Smooth muscle cell (in vitro differentiated cells): ENCODE data around the gene PTPRM. TPM values are rescaled to one million over a fixed set of nuclear protein-coding genes. Genes with fewer than 3 reads are reported as not detected.
A peak's percentile ranks its signal among the peaks of the same experiment; 100 is the strongest.
"Not testable (repeated sequence)": the region's sequence is repeated elsewhere in the genome, so short reads cannot be mapped to it uniquely, and the experiment has no call there.

Experiments
- DNase-seq: peaks from one replicate; lab custom pipeline; 2025; ENCODE audit not compliant: unreplicated experiment; lab: John Stamatoyannopoulos, UW
- H2AFZ ChIP-seq: fragments of 200-600 bp; sonication (generic); 2 replicates; pipeline ENCODE4 v1.6.0; 2016; ENCODE audit warnings: antibody characterized with exemption, low read depth, mild to moderate bottlenecking
- H3F3A ChIP-seq: fragments of 200-600 bp; sonication (generic); 2 replicates; pipeline ENCODE4 v1.6.0; 2017; ENCODE audit warnings: antibody characterized with exemption, low read depth
- H3K27ac ChIP-seq: fragments of 200-600 bp; sonication (generic); 2 replicates; pipeline ENCODE4 v1.5.1; 2016; ENCODE audit warnings: low read depth, mild to moderate bottlenecking
- H3K27me3 ChIP-seq: fragments of 200-600 bp; sonication (generic); 2 replicates; pipeline ENCODE4 v1.6.1; 2016; ENCODE audit warnings: low read depth, mild to moderate bottlenecking
- H3K36me3 ChIP-seq: fragments of 200-600 bp; sonication (generic); 2 replicates; pipeline ENCODE4 v1.5.1; 2016; ENCODE audit warnings: low read depth
- H3K4me1 ChIP-seq: fragments of 200-600 bp; sonication (generic); 2 replicates; pipeline ENCODE4 v1.5.1; 2016; ENCODE audit warnings: low read depth
- H3K4me2 ChIP-seq: fragments of 200-600 bp; sonication (generic); 2 replicates; pipeline ENCODE4 v1.6.0; 2016; ENCODE audit warnings: mild to moderate bottlenecking
- H3K4me3 ChIP-seq: fragments of 200-600 bp; sonication (generic); 2 replicates; pipeline ENCODE4 v1.5.1; 2016; ENCODE audit warnings: mild to moderate bottlenecking
- H3K79me2 ChIP-seq: fragments of 200-600 bp; sonication (generic); 2 replicates; pipeline ENCODE4 v1.6.0; 2016; ENCODE audit warnings: low read depth, mild to moderate bottlenecking
- H3K9ac ChIP-seq: fragments of 200-600 bp; sonication (generic); 2 replicates; pipeline ENCODE4 v1.6.0; 2016; ENCODE audit warnings: low read depth
- H3K9me3 ChIP-seq: fragments of 200-600 bp; sonication (generic); replicated peaks from 2 replicates; pipeline ENCODE4 v1.5.1; 2016; ENCODE audit warnings: low read depth
- H4K20me1 ChIP-seq: fragments of 200-600 bp; sonication (generic); 2 replicates; pipeline ENCODE4 v1.6.0; 2016; ENCODE audit warnings: low read depth
- CTCF ChIP-seq: fragments of 200-600 bp; sonication (generic); IDR thresholded peaks from 2 replicates; pipeline ENCODE4 v1.5.1; 2017; ENCODE audit warnings: borderline replicate concordance, mild to moderate bottlenecking, antibody characterized with exemption; ENCODE audit not compliant: insufficient read depth, poor library complexity, severe bottlenecking
- WGBS: methylation state at CpG from one replicate; pipeline ENCODE4 v1.1.7; 2016; ENCODE audit warnings: low lambda C conversion rate; 5-methylcytosine and 5-hydroxymethylcytosine counted together
- polyA plus RNA-seq: library from polyadenylated mRNA; unstranded; fragments of >200 nt; fragmentation: Nextera tagmentation; extraction: Ambion mirVana; gene quantifications from 2 replicates; pipeline ENCODE4 v1.2.1, GENCODE V29; 2016
- total RNA-seq: library from RNA; depleted of rRNA; stranded (reverse); fragments of >200 nt; gene quantifications from 2 replicates; pipeline ENCODE4 v1.2.3, GENCODE V29; 2014

PTPRM gene
- total and polyA plus RNA-seq, 2 experiments from 2014 or later, result 57.5 to 115 TPM

- DNase-seq, result no peak
- WGBS, result 89% methylated on average over 2 of the region's 2 CpGs
- H3K4me1 ChIP-seq, result peaks cover 10% of the 10 kb centered on the region
Measured at GRCh38 chr18:8051453-8051852, 484.3 kb downstream of the PTPRM start.

GRCh38 chr18:8052237-8052701 is 485.2 kb downstream of the PTPRM start:
- no peak overlapping the region for H2AFZ ChIP-seq
- H3K27me3 ChIP-seq, result no peaks in the 10 kb centered on the region
- H3K9ac ChIP-seq, result no peak overlapping the region
- peaks cover 24% of the 10 kb centered on the region for H4K20me1 ChIP-seq
- TF ChIP-seq CTCF, result no peak
- H3K4me2 ChIP-seq, result no peak overlapping the region
- H3K79me2 ChIP-seq, result peaks cover 20% of the 10 kb centered on the region
- no peak overlapping the region for H3K27ac ChIP-seq
- peaks cover 10% of the 10 kb centered on the region for H3K4me1 ChIP-seq
- H3F3A ChIP-seq, result no peaks in the 10 kb centered on the region
- no peaks in the 10 kb centered on the region for H3K9me3 ChIP-seq
- 76% methylated on average over 2 of the region's 2 CpGs for WGBS
- H3K4me3 ChIP-seq, result no peak overlapping the region
- no peaks in the 10 kb centered on the region for H3K36me3 ChIP-seq
- no peak for DNase-seq

More at GRCh38 chr18:8051453-8051852, 484.3 kb downstream of the PTPRM start:
- Histone ChIP-seq H3F3A (no peaks in the 10 kb centered on the region), H3K79me2 (peaks cover 20% of the 10 kb centered on the region), H3K27ac (no peak overlapping the region), H2AFZ (no peak overlapping the region), H3K9me3 (no peaks in the 10 kb centered on the region), H3K9ac (no peak overlapping the region), H3K27me3 (no peaks in the 10 kb centered on the region), H3K4me3 (no peak overlapping the region), H3K36me3 (no peaks in the 10 kb centered on the region), H3K4me2 (no peak overlapping the region), H4K20me1 (peaks cover 24% of the 10 kb centered on the region)
- TF ChIP-seq CTCF, result no peak

- Histone ChIP-seq H3K79me2 (peaks cover 17% of the 10 kb centered on the region), H3K4me2 (no peak overlapping the region), H2AFZ (no peak overlapping the region), H3K9ac (no peak overlapping the region), H3K27me3 (no peaks in the 10 kb centered on the region), H4K20me1 (peaks cover 24% of the 10 kb centered on the region), H3K9me3 (no peaks in the 10 kb centered on the region), H3F3A (no peaks in the 10 kb centered on the region), H3K27ac (no peak overlapping the region), H3K36me3 (no peaks in the 10 kb centered on the region), H3K4me1 (no peaks in the 10 kb centered on the region), H3K4me3 (no peak overlapping the region)
- no peak for DNase-seq
- TF ChIP-seq CTCF, result no peak
- WGBS, result 98% methylated on average over 1 of the region's 1 CpG
Measured at GRCh38 chr18:8056723-8057122, 489.6 kb downstream of the PTPRM start.

GRCh38 chr18:8063152-8063551 is 496.0 kb downstream of the PTPRM start:
- not testable (repeated sequence) for H3F3A ChIP-seq, H3K79me2 ChIP-seq, H3K27me3 ChIP-seq, H4K20me1 ChIP-seq, H3K4me1 ChIP-seq, H3K36me3 ChIP-seq, H3K9ac ChIP-seq, DNase-seq, H2AFZ ChIP-seq, H3K9me3 ChIP-seq
- peak overlapping the region; percentile 85 for H3K4me2 ChIP-seq
- H3K27ac ChIP-seq, result peak overlapping the region; percentile 42
- 23% methylated on average over 14 of the region's 22 CpGs for WGBS
- H3K4me3 ChIP-seq, result peak overlapping the region; percentile 51
